ENCODE data around the gene AHDC1. TPM values are rescaled to one million over a fixed set of nuclear protein-coding genes. Genes with fewer than 3 reads are reported as not detected.

AHDC1 gene

GRCh38 chr1:27485363-27485762 is 118.6 kb downstream of the AHDC1 start:
- Histone ChIP-seq H3K79me1 (ENCODE audit: low read length) (peaks cover 8% of the 10 kb centered on the region), H3K4me2 (ENCODE audit: low read length) (no peak overlapping the region), H3K18ac (ENCODE audit: low read length) (no peak overlapping the region), H2BK5ac (ENCODE audit: low read length) (no peak overlapping the region), H3K9ac (ENCODE audit: low read length) (no peak overlapping the region), H3K56ac (ENCODE audit: low read length) (no peak overlapping the region), H3K4me1 (ENCODE audit: control insufficient read depth, low read depth, low read length) (peaks cover 5% of the 10 kb centered on the region), H3K36me3 (ENCODE audit: control insufficient read depth, insufficient read depth, low read length) (no peaks in the 10 kb centered on the region), H2BK120ac (ENCODE audit: low read depth, low read length) (no peak overlapping the region), H2AK5ac (ENCODE audit: low read length) (no peak overlapping the region), H3K23ac (ENCODE audit: low read length) (no peak overlapping the region), H4K5ac (ENCODE audit: low read length) (no peak overlapping the region), H2BK15ac (replicated peaks; ENCODE audit: low read depth) (no peak overlapping the region), H3K27ac (ENCODE audit: low read depth, low read length) (no peak overlapping the region), H3K79me2 (ENCODE audit: control insufficient read depth, insufficient read depth, low read length) (peaks cover 41% of the 10 kb centered on the region), H3K4ac (ENCODE audit: low read depth, low read length) (no peak overlapping the region), H3K27me3 (ENCODE audit: insufficient read depth, low read length, poor library complexity) (no peaks in the 10 kb centered on the region), H3K4me3 (ENCODE audit: low read length) (no peak overlapping the region), H4K8ac (ENCODE audit: low read depth, low read length) (no peak overlapping the region)
- WGBS (ENCODE audit: extremely low coverage, insufficient coverage, low lambda C conversion rate), result no CpG with 5 or more reads among the region's 1 CpG
- no peak for DNase-seq

Small RNA genes within 50 kb of the gene (small RNA-seq; reads per million reads assigned to genes)
- not detected for gene AL031729.1 (ENCODE audit: insufficient read depth)

Data from mesendoderm (in vitro differentiated cells).